SK-N-MC (cell line): ENCODE results near the gene TXNRD2.

ENCODE experiments used
- EZH2 ChIP-seq: fragments of 200-600 bp; sonication (generic); IDR thresholded peaks from one replicate; pipeline ENCODE4 v1.6.1; 2017; ENCODE audit warnings: antibody characterized with exemption
- FOXP2 ChIP-seq: optimal IDR thresholded peaks from 2 replicates; pipeline ENCODE3; 2011; ENCODE audit warnings: mild to moderate bottlenecking, moderate library complexity; ENCODE audit not compliant: insufficient read depth; ENCODE audit errors: extremely low read length, control extremely low read depth
- POLR2AphosphoS5 ChIP-seq: IDR thresholded peaks from 2 replicates; pipeline ENCODE4 v1.6.1; 2012; ENCODE audit warnings: mild to moderate bottlenecking, low read depth, low read length, borderline replicate concordance

DNA sequence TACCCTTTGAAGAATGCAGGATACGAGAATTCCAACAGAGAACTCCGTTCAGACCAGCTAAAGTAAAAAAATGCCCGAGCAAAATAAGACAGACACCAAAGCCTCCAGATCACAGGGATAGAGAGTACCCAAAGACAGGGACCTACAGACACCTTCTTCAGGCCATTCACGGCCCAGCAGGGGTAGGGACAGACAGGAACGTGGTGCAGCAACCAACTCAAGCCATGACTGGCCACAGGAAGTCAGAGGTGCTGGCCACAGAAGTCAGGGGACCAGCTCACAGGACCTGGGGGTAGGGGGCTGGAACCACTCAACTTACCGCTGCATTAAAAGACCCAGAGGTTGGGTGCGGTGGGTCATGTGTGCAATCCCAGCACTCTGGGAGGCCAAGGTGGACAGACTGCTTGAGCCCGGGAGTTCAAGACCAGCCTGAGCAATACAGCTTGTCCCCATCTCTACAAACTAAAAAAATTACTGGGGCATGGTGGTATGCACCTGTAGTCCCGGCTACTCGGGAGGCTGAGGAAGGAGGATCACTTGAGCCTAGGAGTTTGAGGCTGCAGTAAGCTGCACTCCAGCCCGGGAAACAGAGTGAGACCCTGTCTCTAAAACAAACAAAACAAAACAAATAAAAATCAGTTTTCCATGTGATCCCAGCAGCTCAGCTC, 39.9 kb downstream of the TXNRD2 start:
- TF ChIP-seq POLR2AphosphoS5 (no peak), EZH2 (no peak), FOXP2 (no peak)
